DOHH2 (cell line): ENCODE results near the gene ZSCAN4.

Experiments used
- H3F3A ChIP-seq: fragments of 200-600 bp; sonication (generic), shearing (Covaris generic); 2 replicates; pipeline ENCODE4 v1.6.0; 2016; ENCODE audit warnings: antibody characterized with exemption, mild to moderate bottlenecking; ENCODE audit not compliant: control insufficient read depth, insufficient read depth
- H3K27ac ChIP-seq: fragments of 200-600 bp; sonication (generic); 2 replicates; pipeline ENCODE4 v1.5.1; 2014; ENCODE audit warnings: low read depth, mild to moderate bottlenecking, low read length, moderate library complexity
- H3K27me3 ChIP-seq: fragments of 200-600 bp; sonication (generic); 2 replicates; pipeline ENCODE4 v1.6.1; 2014; ENCODE audit warnings: mild to moderate bottlenecking, low read length, mixed read lengths; ENCODE audit not compliant: control insufficient read depth
- H3K36me3 ChIP-seq: fragments of 200-600 bp; sonication (generic); 2 replicates; pipeline ENCODE4 v1.6.1; 2014; ENCODE audit warnings: mild to moderate bottlenecking, low read length, moderate library complexity, mixed read lengths; ENCODE audit not compliant: control insufficient read depth
- H3K4me1 ChIP-seq: fragments of 200-600 bp; sonication (generic); 2 replicates; pipeline ENCODE4 v1.6.1; 2014; ENCODE audit warnings: mild to moderate bottlenecking, low read length, mixed read lengths; ENCODE audit not compliant: control insufficient read depth
- H3K4me2 ChIP-seq: fragments of 200-600 bp; sonication (generic); 2 replicates; pipeline ENCODE4 v1.6.0; 2014; ENCODE audit warnings: mild to moderate bottlenecking, low read length, moderate library complexity
- H3K4me3 ChIP-seq: fragments of 200-600 bp; sonication (generic); 2 replicates; pipeline ENCODE4 v1.5.1; 2014; ENCODE audit warnings: mild to moderate bottlenecking, low read length, mixed read lengths
- H3K79me2 ChIP-seq: fragments of 200-600 bp; sonication (generic); 2 replicates; pipeline ENCODE4 v1.6.1; 2014; ENCODE audit warnings: mild to moderate bottlenecking, low read length, mixed read lengths; ENCODE audit not compliant: control insufficient read depth
- H3K9me2 ChIP-seq: fragments of 200-600 bp; sonication (generic); replicated peaks from 2 replicates; pipeline ENCODE4 v1.6.1; 2014; ENCODE audit warnings: mild to moderate bottlenecking, low read length, mixed read lengths; ENCODE audit not compliant: control insufficient read depth
- H3K9me3 ChIP-seq: fragments of 200-600 bp; sonication (generic); 2 replicates; pipeline ENCODE4 v1.6.1; 2014; ENCODE audit warnings: antibody characterized with exemption, low read length, mixed read lengths; ENCODE audit not compliant: control insufficient read depth, insufficient read depth
- H4K20me1 ChIP-seq: fragments of 200-600 bp; sonication (generic); 2 replicates; pipeline ENCODE4 v1.6.0; 2014; ENCODE audit warnings: low read depth, mild to moderate bottlenecking, antibody characterized with exemption, low read length, moderate library complexity; ENCODE audit not compliant: control insufficient read depth, insufficient read depth
- EZH2phosphoT487 ChIP-seq: fragments of 200-600 bp; sonication (generic); IDR thresholded peaks from 2 replicates; pipeline ENCODE4 v1.6.1; 2017; ENCODE audit warnings: borderline replicate concordance, mild to moderate bottlenecking, antibody characterized with exemption, low read length, moderate library complexity, mixed read lengths
- TF ChIP-seq, protein P1 (sequence below): fragments of 200-600 bp; sonication (generic); IDR thresholded peaks from one replicate; pipeline ENCODE4 v1.5.1; 2014; ENCODE audit warnings: antibody characterized with exemption, mild to moderate bottlenecking, low read depth, low read length; ENCODE audit not compliant: poor library complexity, severe bottlenecking

The ZSCAN4 gene

DNA sequence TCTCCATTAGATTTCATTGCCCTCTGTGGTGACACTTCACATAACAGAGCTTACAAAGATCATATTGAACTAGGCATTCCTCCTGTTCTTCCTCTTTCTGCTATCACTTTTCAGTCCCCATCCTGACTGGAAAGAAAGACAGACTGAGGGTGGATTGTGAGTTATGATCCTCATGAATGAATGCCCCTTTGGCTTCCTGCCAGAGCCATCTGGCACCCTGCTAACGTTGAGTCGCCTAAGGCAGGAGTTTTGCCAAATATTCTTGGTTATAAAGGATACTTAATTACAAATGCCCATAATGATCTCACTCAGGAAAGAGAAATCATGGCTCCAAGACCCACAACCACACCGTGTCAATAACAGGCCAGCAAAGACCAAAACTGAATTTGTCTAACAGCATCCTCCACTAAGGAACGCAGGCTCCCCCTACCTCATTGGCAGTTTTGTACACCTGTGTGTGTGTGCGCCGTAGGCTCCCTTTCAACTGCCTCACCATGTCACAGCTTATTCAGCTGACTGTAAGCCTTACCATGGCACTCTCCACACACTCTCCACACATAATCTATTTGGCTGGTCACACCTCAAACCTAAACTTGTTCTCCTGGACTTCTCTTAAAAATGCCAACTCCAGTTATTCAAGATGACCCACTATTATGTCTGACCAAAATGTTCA, 20.3 kb upstream of the ZSCAN4 start:
- H3K27ac ChIP-seq = no peak overlapping the region
- H3K36me3 ChIP-seq = no peaks in the 10 kb centered on the region
- TF ChIP-seq EZH2phosphoT487 = no peak
- TF ChIP-seq, protein P1, sequence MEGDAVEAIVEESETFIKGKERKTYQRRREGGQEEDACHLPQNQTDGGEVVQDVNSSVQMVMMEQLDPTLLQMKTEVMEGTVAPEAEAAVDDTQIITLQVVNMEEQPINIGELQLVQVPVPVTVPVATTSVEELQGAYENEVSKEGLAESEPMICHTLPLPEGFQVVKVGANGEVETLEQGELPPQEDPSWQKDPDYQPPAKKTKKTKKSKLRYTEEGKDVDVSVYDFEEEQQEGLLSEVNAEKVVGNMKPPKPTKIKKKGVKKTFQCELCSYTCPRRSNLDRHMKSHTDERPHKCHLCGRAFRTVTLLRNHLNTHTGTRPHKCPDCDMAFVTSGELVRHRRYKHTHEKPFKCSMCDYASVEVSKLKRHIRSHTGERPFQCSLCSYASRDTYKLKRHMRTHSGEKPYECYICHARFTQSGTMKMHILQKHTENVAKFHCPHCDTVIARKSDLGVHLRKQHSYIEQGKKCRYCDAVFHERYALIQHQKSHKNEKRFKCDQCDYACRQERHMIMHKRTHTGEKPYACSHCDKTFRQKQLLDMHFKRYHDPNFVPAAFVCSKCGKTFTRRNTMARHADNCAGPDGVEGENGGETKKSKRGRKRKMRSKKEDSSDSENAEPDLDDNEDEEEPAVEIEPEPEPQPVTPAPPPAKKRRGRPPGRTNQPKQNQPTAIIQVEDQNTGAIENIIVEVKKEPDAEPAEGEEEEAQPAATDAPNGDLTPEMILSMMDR = no peak
- H3K9me2 ChIP-seq = no peaks in the 10 kb centered on the region
- peaks cover 17% of the 10 kb centered on the region; the same call in 1 of the 2 replicates for H3K9me3 ChIP-seq
- H3K79me2 ChIP-seq = no peaks in the 10 kb centered on the region
- no peak overlapping the region for H3K4me2 ChIP-seq
- H4K20me1 ChIP-seq = no peaks in the 10 kb centered on the region
- H3K27me3 ChIP-seq = no peaks in the 10 kb centered on the region
- H3K4me3 ChIP-seq = no peak overlapping the region
- no peaks in the 10 kb centered on the region for H3K4me1 ChIP-seq
- no peaks in the 10 kb centered on the region for H3F3A ChIP-seq

DNA sequence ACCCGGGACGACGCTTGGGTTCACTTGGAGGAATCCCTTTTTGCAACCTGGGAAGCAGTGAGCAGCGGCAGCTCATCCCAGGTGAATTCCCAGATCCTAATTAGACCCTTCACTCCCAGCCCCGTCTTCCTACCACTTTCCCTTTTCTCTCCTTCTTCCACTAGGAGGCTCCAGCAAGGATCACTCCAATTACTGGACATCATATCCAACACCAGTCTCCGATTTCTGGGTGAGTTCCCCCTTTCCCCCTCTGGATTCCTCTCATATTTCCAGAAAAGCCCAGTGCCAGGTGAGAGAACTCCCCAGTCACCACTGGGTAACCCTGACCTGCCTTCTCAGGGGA, 17.1 kb upstream of the ZSCAN4 start:
- Histone ChIP-seq H3K4me2 (no peak overlapping the region), H3K4me1 (no peaks in the 10 kb centered on the region), H3K79me2 (no peaks in the 10 kb centered on the region), H3F3A (no peaks in the 10 kb centered on the region), H3K36me3 (no peaks in the 10 kb centered on the region), H4K20me1 (no peaks in the 10 kb centered on the region), H3K9me3 (peaks cover 22% of the 10 kb centered on the region; the same call in 1 of the 2 replicates), H3K27me3 (no peaks in the 10 kb centered on the region), H3K4me3 (no peak overlapping the region), H3K9me2 (no peaks in the 10 kb centered on the region), H3K27ac (no peak overlapping the region)
- TF ChIP-seq, protein P1 = no peak
- TF ChIP-seq EZH2phosphoT487 = no peak

DNA sequence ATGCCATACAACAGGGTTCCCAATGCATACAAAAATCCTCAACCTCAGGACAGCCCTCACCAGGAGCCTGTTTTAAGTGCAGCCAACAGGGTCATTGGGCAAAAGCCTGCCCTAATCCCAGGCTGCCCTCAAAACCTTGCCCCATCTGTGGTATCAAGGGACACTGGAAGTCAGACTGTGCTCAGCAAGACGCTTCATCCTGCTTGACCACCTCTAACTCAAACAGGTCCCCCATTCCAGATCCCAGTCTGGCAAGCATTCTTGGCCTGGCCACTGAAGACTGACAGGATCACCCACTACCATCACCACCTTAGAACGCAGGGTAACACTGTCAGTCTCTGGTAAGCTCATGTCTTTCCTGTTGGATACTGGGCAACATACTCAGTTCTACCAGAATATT, 15.0 kb upstream of the ZSCAN4 start:
- H3K79me2 ChIP-seq = no peaks in the 10 kb centered on the region
- H3K27ac ChIP-seq = no peak overlapping the region
- no peaks in the 10 kb centered on the region for H3F3A ChIP-seq
- H3K9me2 ChIP-seq = no peaks in the 10 kb centered on the region
- TF ChIP-seq, protein P1 = no peak
- TF ChIP-seq EZH2phosphoT487 = no peak
- H3K9me3 ChIP-seq = peaks cover 20% of the 10 kb centered on the region; the same call in 1 of the 2 replicates
- H3K27me3 ChIP-seq = no peaks in the 10 kb centered on the region
- no peak overlapping the region for H3K4me2 ChIP-seq
- no peaks in the 10 kb centered on the region for H3K4me1 ChIP-seq
- H3K36me3 ChIP-seq = no peaks in the 10 kb centered on the region
- no peak overlapping the region for H3K4me3 ChIP-seq
- H4K20me1 ChIP-seq = no peaks in the 10 kb centered on the region

DNA sequence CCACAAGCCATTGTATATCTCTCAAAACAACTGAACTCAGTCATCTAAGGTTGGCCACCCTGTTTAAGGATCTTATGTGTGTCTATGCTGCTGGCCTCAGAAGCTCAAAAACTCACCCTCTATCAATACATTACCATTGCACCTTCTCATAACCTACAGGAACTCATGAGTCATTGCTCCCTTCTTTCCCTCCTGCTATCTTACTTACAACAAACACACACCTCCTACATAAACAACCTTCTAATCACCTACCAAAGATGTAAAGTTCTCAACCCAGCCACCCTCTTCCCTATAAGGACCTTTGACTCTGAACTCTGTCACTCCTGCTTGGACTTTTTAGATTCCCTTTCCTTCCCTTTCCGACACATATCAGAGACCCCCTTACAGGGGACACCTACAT, 13.3 kb upstream of the ZSCAN4 start:
- peaks cover 18% of the 10 kb centered on the region; the same call in 1 of the 2 replicates for H3K9me3 ChIP-seq

More for the DNA sequence above, 13.3 kb upstream of the ZSCAN4 start:
- Histone ChIP-seq H3K27ac (no peak overlapping the region), H3K4me1 (no peaks in the 10 kb centered on the region), H3K36me3 (no peaks in the 10 kb centered on the region), H4K20me1 (no peaks in the 10 kb centered on the region), H3K4me3 (no peak overlapping the region), H3K79me2 (no peaks in the 10 kb centered on the region), H3K4me2 (no peak overlapping the region), H3F3A (no peaks in the 10 kb centered on the region), H3K9me2 (no peaks in the 10 kb centered on the region), H3K27me3 (no peaks in the 10 kb centered on the region)
- TF ChIP-seq EZH2phosphoT487 = no peak
